ENCODE results near the gene ITPR1. TPM values are rescaled to one million over a fixed set of nuclear protein-coding genes. Genes with fewer than 3 reads are reported as not detected.
A peak's percentile ranks its signal among the peaks of the same experiment; 100 is the strongest.

ITPR1 gene
- total and polyA plus RNA-seq, 10 of the 15 experiments (the other 5 are each of a cell fraction or from before 2014, with no cell fraction given) = 12.2 to 239 (median 28.4) TPM

DNA sequence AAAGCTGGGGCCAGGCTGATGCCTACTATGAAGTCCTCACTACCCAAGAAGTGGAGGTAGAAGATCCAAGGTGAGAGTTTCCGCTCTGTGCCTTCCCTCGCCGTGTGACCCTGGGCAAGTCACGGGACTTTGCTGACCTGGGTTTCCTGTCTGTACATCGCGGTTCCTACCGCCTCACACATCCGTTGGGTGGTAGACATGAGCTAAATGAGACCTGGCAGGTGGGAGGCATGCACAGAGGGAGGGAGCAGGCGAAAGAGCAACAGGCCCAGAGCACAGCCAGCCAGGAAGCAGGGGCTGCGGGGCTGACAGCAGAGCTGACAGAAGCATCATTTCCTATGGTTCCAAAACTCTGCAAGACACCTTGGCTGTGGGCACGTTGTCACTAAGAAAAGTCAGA is 328.8 kb downstream of the ITPR1 start:
- Histone ChIP-seq H3K27me3 (replicated peaks in 1 of 2; ENCODE audit: control insufficient read depth in 2 of 2, insufficient read depth in 2 of 2, low read length in 1 of 2) (no peaks in the 10 kb centered on the region), H3K9me3 (replicated peaks; ENCODE audit: control insufficient read depth, insufficient read depth, low read length) (no peaks in the 10 kb centered on the region; the same call in 2 of the 3 replicates), H3K9ac (ENCODE audit: control insufficient read depth, insufficient read depth, low read length) (no peak overlapping the region), H3K27ac (ENCODE audit: control insufficient read depth, insufficient read depth) (no peak overlapping the region), H3K4me3 (no peak overlapping the region), H3K79me2 (ENCODE audit: control insufficient read depth, insufficient read depth, low read length) (no peaks in the 10 kb centered on the region), H3K4me1 (ENCODE audit: control insufficient read depth, insufficient read depth, low read length) (no peaks in the 10 kb centered on the region), H3K36me3 (ENCODE audit: control insufficient read depth in 2 of 2, insufficient read depth in 2 of 2, low read length in 1 of 2) (peaks cover 8 to 44% of the 10 kb centered on the region in 2 experiments; a peak in 3 of 4 replicates), H2AFZ (ENCODE audit: control insufficient read depth, low read depth, low read length) (no peak overlapping the region), H4K20me1 (ENCODE audit: control insufficient read depth, insufficient read depth) (no peaks in the 10 kb centered on the region), H3K4me2 (ENCODE audit: control insufficient read depth, insufficient read depth) (no peak overlapping the region)
- FAIRE-seq = no peak
- RAD21 ChIA-PET (ENCODE audit: unreplicated experiment) = interaction anchor here (0.9 to 1.9 kb wide), 5 partner anchors 10 to 154 kb away, joined by 3 to 8 read pairs (median 3); no protein-coding TSS in a partner anchor
- BruUV-seq (replicated peaks) = no TSS peak
- POLR2A ChIA-PET = no interaction called here
- peak; percentile 42 for ATAC-seq
- CTCF ChIA-PET = interaction anchor here (1.1 to 1.5 kb wide), 5 partner anchors 12 to 110 kb away, joined by 3 to 4 read pairs (median 3); no protein-coding TSS in a partner anchor
- SMC1A ChIA-PET (ENCODE audit: uncharacterized antibody, unreplicated experiment) = interaction anchor here (0.8 to 2.8 kb wide), 8 partner anchors 13 to 185 kb away, joined by 3 to 14 read pairs (median 3); no protein-coding TSS in a partner anchor
- TF ChIP-seq RAD21 (IDR thresholded peaks at IDR 0.05; ENCODE audit: insufficient read depth, low read depth, low read length) = peak; percentile 11; the same call in 1 of the 2 replicates
- no peak for TF ChIP-seq SKIL (IDR thresholded peaks at IDR 0.05; ENCODE audit: low read depth, poor library complexity, severe bottlenecking)
- no peak for TF ChIP-seq PML (IDR thresholded peaks at IDR 0.05; ENCODE audit: low read length)
- TF ChIP-seq NR2F1 (conservative IDR thresholded peaks at IDR 0.05) = peak; percentile 74
- TF ChIP-seq PAX5 (IDR thresholded peaks at IDR 0.05; ENCODE audit: borderline replicate concordance, low read depth, low read length) = peak; percentile 43; the same call in 1 of the 2 replicates
- TF ChIP-seq BHLHE40 (IDR thresholded peaks at IDR 0.05; ENCODE audit: borderline replicate concordance in 1 of 2, low read depth in 2 of 2, low read length in 1 of 2) = peak; percentile 67 to 89; a peak in 3 of 4 replicates
- peak; percentile 50; the same call in 1 of the 2 replicates for TF ChIP-seq IKZF1 (conservative IDR thresholded peaks at IDR 0.05)
- intact Hi-C loops (cut with micrococcal nuclease; ENCODE audit: unreplicated experiment) (no loop called here), in situ Hi-C loops (cut with MboI) (no loop called here)
- 78% methylated on average over 11 of the region's 11 CpGs for WGBS (ENCODE audit: insufficient coverage, insufficient replicate concordance, low lambda C conversion rate, missing lambda C conversion rate)
- no peak for DNase-seq (ENCODE audit: low read depth, low spot score)

All from GM12878 (cell line).